HG02763 (cell line): Measurements from ENCODE around the gene TSFM.

Source experiments
- ATAC-seq: cut with Tn5 transposase; IDR thresholded peaks from one replicate; pipeline ENCODE4 v1.9.1; 2021; ENCODE audit warnings: mild to moderate bottlenecking, moderate library complexity; ENCODE audit not compliant: unreplicated experiment

Gene TSFM

GRCh38 chr12:57832966-57833365 lies 50.4 kb downstream of the TSFM start:
- ATAC-seq, result no peak

- ATAC-seq, result no peak
These were observed 51.1 kb downstream of the TSFM start for GRCh38 chr12:57833672-57834071.

GRCh38 chr12:57834086-57834876 lies 51.7 kb downstream of the TSFM start:
- no peak for ATAC-seq

DNA sequence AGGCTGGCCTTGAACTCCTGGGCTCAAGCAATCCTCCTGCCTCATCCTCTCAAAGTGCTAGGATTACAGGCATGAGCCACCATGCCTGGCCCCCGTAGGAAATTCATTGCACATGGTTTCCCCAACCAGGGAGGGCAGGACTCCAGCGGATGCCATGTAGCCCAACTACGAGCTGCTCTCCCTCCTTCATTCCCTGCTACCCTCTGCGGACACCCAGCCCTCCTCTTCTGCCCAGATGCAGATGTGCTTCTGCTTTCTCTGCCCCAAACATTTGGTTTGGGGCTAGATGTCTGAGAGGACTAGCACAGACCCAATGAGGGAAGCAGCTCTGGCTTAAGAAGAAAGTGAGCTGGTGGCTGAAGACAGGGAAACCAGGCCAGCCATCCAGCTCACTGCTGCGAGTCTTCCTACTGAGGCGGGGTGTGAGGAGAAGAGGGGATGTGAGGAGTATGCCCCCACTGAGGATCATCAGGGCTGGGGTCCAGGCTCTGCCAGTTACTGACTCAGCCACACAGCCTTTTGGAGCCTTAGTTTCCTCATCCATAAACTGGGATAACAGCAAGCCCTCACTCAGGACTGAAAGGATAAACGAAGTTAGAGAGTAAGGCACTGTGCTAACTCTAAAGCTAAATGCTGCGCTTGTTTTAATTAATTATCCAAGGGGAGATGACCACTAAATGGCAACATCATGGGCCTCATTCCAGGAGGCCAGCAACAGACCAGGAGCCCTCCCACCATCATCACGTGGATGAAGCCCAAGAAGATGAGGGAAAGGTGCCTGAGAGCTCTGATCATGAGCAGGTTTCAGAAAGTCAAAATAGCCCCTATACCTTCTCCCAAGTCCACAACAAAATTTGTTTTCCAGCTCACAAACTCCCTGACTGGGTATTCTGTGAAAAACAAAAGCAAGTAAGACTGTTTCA lies 53.0 kb downstream of the TSFM start:
- ATAC-seq, result no peak

DNA sequence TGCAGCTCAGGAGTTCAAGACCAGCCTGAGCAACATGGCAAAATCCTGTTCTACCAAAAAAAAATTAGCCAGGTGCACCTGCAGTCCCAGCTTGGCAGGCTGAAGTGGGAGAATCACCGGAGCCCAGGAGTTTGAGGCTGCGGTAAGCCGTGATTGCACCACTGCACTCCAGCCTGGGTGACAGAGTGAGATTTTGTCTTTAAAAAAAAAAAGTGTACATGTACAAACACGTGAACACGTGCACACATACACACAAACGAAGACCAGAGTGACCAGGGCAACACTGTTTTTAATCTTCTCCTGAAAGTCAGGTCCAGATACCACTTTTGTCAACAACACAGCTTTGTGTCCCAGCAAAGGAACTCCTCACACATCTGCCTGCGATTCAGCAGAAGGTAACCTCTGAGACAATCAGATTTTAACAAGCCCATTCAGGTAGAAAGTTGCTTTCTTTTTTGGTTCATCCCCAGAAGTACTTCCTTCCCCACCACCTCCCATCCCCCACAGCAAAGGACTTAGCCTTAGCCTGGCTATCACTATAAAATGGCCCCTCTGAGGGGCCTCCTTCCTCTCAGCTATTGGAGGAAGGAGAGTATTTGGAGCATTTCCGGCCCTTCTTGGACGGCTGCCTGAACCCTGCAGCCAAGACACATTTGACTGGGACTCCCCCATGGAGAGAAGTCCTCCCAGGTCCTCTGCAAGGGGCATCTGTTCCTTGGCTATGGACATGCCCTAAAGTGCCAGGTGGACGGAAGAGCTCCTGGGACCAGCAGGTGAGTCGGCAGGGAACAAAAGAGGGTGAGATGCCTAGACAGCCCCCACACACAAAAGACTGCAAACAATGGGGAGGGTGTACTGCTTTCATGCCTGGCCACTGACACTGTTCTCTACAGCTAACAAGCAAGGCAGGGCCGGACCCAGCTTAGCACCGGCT lies 54.1 kb downstream of the TSFM start:
- peak; percentile 39 for ATAC-seq

GRCh38 chr12:57837864-57838562 lies 55.4 kb downstream of the TSFM start:
- no peak for ATAC-seq

- no peak for ATAC-seq
These were observed 56.2 kb downstream of the TSFM start for GRCh38 chr12:57838594-57839302.

- ATAC-seq, result no peak
These were observed 57.4 kb downstream of the TSFM start for GRCh38 chr12:57839996-57840395.

DNA sequence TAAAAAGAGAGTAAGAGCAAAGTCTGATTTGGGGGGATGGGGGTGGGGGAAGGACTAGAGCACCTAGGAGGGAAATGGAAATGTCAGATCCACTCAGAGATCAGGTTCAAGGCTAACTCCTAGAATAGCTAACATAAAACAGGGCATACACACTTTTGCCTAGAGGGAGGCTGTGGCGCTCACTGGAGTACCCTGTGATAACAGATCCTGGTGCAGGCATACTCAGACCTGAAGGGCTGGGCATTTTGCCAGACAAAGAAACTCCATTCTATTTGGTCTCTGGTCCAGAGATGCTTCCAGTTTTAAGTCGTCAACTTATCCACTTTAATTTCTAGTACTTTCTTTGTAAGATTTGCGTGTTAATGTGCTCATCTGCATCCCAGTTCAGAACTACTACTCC lies 58.1 kb downstream of the TSFM start:
- no peak for ATAC-seq

DNA sequence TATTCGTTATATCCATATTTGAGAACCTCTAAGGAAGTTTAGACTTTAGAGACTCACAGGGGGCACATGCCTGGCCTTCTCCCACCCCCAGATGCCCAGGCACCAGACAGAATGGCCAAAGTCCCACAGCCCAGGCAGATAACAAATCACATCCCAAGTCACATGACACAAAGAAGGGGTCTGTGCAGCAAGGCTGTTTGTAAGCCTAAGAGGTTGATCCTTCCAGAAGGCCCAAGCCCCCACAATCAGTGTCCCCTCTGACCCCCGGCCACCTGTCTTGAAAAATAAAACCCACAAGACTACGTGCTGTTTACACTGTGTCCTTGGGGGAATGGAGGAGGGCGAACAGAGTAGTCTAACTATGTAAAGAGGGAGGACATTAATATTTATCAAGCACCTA lies 58.9 kb downstream of the TSFM start:
- ATAC-seq, result no peak

DNA sequence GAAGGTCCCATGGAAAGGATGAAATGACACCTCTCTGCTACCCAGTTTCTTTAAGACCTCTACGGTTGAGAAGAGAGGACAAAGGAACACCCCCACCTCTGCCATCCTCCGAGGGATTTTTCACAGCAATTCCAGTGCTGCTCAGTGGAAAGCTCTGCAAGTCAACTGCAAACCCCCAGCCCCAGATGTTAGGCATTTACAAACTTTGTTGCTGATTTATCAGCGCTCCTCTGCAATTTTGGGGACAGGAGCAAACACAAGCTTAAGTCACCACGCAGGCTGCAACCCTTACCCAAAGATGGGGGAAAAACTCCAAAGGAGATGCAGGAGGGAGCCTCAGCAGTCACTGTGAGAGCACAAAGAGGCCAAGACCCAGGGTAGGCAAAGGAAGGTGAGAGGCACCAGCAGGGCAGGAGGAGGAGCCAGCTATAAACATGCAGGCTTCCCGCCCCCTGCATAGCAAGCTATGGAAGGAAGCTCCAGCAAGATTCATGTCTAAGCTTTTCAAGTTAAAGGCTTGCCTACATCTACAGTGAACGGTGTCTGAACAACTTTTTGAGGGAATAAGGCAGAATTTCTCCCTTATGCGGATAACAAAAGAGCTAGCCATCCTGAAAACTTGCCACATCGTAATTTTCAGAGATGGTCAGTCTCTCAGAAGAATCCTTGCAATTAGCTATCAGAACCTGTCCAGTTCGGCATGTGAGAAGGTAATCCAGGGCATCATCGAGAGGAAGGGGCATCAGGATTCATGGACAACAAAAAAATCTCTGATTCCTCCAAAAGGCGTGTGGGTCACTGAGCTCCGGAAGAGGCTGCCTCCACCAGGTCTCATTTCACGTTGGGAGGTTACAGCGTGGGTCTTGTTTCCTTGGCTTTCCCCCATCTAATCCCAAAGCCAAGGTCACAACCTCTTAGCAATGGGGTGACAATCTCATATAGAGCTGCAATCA lies 60.0 kb downstream of the TSFM start:
- no peak for ATAC-seq

DNA sequence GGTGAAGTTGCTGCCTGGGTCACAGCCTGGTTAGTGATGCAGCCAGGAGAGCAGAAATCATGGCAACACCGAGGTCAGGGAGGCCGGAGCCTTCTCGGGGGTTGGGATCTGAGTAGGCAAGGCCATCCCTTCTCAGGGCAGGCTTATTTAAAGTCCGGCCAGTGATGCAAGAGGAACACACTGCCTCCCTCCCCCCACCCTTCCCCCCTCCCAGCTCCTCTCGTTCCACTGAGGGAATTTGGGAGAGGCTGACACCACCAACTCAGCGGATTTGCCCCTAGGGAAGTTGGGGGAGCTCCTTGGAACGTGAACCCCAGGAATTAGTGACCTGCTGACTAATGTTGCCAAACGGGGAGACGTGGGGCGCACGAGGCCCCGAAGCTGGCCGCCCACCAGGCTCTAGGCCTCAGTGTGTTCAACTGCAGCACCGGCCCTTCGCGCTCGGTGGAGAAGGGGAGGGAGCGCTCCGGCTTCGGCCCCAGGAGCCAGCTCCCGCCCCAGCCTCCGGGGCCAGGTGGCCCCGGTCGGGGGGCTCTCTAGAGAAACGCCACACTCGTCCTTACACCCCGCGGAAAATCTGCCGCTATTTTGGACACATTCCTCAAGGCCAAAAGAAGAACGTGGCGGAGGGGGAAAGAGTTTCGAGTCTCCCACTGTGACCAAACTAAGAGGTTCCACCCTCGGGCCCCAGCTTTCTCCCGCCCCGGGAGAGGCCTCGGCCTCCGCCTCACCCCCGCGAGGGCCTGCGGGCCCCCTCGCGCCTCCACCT lies 62.3 kb downstream of the TSFM start:
- no peak for ATAC-seq

DNA sequence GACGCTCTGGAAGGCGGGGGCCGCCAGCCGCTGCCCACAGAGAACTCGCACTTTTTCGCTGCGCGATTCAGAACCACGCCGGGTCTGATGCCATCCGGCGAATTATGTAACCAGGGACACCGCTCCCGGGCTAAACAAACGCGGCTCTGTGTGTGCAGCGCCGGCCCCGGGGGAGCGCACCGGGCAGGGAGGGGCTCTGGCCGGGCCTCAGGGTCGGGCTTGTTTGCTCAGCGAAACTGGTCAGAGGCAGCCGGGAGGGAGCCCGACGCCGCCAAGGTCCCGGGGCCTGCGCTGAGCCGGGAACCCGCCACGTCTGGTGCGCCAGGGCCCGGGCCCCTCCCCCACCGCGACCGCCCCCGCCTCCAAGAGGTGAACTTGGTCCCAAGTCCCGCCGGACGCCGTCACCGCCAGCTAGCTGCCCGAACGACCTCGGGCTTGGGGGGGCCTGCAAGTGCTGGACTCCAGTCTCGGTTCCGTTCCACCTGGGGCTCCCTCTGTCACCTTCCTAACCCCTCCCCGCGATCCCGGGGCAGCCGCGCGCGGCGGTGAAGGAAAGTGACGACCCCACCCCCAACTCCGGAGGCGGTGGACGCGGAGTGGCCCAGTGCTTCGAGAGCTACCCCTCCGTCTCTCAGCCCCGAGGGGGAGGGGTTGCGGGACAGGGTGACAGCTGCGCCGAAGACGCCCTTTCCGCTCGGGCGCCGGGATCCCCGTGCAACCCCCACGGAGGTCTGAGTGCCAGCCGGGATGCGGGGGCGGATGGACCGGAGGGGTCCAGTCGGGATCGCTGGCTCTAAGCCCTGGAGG lies 63.1 kb downstream of the TSFM start:
- peak; percentile 26 for ATAC-seq

- peak; percentile 3 for ATAC-seq
These were observed 63.6 kb downstream of the TSFM start for GRCh38 chr12:57846285-57846576.

- peak; percentile 39 for ATAC-seq
These were observed 64.2 kb downstream of the TSFM start, which contains the start of gene CTDSP2 for GRCh38 chr12:57846577-57847319. Gene CTDSP2, minus strand, starts transcription at chr12:57846729. Its CDS starts 294 bp downstream, at chr12:57846435.
